Measurements from ENCODE around the gene CTBP1.

Gene CTBP1

DNA sequence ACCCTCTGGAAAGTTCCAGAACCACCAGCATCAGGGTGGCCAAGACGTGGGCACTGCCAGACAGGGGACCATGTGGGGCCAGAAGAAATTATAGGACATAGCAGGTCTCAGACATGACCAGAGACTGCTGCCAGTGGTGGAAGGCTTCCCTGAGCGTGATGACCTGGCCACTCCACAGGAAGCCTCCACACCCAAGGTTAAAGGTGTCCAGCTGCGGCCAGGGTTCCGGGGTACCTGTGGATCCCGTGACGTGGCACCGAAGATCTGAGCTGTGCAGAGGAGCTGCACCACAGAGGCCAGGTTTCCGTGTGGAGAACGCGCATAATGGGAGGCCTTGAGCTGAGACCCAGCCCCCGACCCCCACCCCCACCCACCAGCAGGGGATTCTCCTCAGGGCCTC lies 16.4 kb upstream of the CTBP1 start:
- no peaks in the 10 kb centered on the region for H3K9me3 Mint-ChIP-seq
- H3K4me1 Mint-ChIP-seq, result peaks cover 30% of the 10 kb centered on the region
- no peak overlapping the region for H3K27ac Mint-ChIP-seq
- no peak for ATAC-seq
- DNase-seq (ENCODE audit: low spot score in 2 of 2), result no peak
- H3K4me3 Mint-ChIP-seq, result no peak overlapping the region
- no peaks in the 10 kb centered on the region for H3K36me3 Mint-ChIP-seq

DNA sequence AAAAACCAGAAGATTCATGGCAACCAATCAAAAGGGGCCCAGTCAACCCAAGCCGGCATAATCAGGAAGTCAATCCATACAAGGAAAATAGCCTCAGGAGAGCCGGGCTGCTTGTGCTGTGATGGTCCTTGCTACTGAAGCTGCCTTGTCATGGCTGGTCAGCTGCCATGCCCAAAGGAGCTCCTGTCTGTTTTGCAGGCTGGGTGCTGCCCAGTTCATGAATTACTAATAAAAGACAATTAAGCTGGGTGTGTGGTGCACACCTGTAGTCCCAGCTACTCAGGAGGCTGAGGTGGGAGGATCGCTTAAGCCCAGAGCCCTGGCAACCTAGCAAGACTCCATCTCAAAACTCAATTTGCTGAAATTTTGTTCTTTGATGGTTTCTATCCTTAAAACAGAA lies 16.0 kb upstream of the CTBP1 start:
- DNase-seq (ENCODE audit: low spot score in 2 of 2) (no peak), ATAC-seq (no peak)
- no peaks in the 10 kb centered on the region for H3K36me3 Mint-ChIP-seq
- no peak overlapping the region for H3K27ac Mint-ChIP-seq
- no peak overlapping the region for H3K4me3 Mint-ChIP-seq
- H3K4me1 Mint-ChIP-seq, result peaks cover 34% of the 10 kb centered on the region
- H3K9me3 Mint-ChIP-seq, result no peaks in the 10 kb centered on the region

DNA sequence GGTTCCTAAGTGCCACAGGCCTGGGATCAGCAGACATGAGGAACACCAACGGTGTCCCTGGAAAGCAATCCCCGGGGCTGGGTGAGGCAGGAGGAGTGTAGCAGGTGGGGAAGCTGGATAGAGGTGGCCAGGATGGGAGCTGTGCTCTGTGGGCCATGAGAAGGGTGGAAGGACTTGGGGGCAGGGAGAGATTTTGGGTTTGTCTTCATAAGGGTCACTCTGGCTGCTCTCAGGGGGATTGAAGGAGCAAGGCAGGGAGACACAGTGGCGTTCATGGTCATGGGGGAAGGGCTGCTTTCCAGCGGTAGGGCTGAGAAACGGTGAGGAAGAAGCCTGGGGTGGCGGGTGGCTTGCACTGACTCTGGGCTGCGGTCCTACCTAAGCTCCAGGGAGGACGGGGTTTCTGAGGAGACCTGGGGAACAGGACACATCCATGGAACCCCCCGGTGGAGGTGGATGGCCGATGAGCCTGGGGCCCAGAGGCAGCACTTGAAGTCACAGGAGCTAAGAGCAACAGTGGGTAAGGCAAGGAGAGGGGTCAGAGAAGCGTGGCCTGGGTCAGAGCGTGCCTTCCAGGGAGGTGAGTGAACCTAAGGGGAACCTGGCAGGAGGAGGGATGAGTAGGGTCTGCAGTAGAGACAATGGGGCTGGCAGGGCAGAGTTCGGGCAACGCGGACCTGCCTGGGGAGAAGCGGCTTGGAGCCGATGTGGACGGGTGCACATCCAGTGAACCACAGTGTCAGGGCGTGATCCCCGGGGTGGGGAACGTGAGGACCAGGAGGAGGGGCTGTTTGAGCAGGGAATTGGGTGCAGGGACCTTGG lies 12.4 kb upstream of the CTBP1 start:
- Mint-ChIP-seq H3K27ac (peak overlapping the region; percentile 64), H3K9me3 (no peaks in the 10 kb centered on the region), H3K36me3 (no peaks in the 10 kb centered on the region), H3K4me3 (no peak overlapping the region), H3K4me1 (peaks cover 28% of the 10 kb centered on the region)
- DNase-seq (ENCODE audit: low spot score in 2 of 2) (no peak), ATAC-seq (no peak)

DNA sequence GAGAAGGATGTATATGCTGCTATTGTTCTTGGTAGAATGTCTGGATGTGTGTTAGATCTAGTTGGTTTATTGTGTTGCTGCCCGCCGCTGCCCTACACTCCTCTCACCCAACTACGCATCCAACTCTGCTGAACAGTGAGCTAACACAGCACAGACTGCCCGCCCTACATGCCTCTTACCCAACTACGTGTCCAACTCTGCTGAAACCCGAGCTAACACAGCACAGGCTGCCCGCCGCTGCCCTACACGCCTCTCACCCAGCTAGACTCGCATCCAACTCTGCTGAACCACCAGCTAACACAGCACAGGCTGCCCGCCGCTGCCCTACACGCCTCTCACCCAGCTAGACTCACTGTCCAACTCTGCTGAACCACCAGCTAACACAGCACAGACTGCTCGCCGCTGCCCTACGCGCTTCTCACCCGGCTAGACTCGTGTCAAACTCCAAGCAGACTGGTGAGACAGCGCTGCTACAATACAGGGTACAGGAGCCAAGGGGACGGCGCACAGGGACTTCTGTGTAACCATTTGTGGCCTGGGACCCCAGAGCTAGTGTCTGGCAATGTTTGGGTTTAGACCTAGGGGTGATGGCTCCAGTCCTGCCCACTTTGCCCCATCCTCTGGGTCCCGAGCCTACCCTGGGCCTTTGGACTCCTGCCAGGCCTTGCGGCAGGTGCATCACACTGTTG lies 11.6 kb upstream of the CTBP1 start:
- DNase-seq (ENCODE audit: low spot score in 2 of 2) (no peak), ATAC-seq (no peak)
- Mint-ChIP-seq H3K9me3 (no peaks in the 10 kb centered on the region), H3K4me3 (no peak overlapping the region), H3K27ac (peak overlapping the region; percentile 64), H3K4me1 (peaks cover 34% of the 10 kb centered on the region), H3K36me3 (no peaks in the 10 kb centered on the region)

DNA sequence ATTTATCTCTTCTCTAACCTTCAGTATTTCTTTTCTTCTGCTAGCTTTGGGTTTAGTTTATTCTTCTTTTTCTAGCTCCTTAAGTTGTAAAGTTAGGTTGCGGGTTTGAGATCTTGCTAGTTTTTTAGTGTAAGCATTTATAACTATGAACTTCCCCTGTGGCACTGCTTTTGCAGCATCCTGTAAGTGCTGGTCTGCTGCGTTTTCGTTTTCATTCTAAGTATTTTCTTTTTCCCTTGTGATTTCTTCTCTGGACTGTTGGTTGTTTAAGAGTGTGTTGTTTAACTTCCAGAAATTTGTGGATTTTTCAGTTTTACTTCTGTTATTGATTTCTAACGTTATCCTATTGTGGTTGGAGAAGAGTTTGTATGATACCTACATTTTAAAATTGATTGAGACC lies 11.0 kb upstream of the CTBP1 start:
- Mint-ChIP-seq H3K27ac (peak overlapping the region; percentile 6), H3K9me3 (no peaks in the 10 kb centered on the region), H3K4me1 (peaks cover 37% of the 10 kb centered on the region), H3K4me3 (no peak overlapping the region), H3K36me3 (no peaks in the 10 kb centered on the region)
- DNase-seq (ENCODE audit: low spot score in 2 of 2) (no peak), ATAC-seq (no peak)

DNA sequence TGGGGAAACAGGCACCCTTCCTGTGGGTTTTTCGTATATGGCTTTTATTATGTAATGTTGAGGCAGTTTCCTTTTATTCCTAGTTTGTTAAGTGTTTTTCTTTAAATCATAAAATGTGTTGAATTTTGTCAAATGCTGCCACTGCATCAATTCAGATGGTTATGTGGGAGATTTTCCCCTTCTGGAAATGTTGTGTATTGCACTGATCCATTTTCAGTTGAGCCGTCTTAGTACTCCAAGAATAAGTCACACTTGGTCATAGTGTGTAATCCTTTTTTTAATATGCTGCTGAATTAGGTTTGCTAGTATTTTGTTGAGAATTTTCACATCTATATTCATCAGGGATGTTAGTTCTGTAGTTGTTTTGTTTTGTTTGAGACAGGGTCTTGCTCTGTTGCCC lies 9.5 kb upstream of the CTBP1 start:
- Mint-ChIP-seq H3K36me3 (no peaks in the 10 kb centered on the region), H3K4me1 (peaks cover 52% of the 10 kb centered on the region), H3K4me3 (no peak overlapping the region), H3K27ac (peak overlapping the region; percentile 46), H3K9me3 (no peaks in the 10 kb centered on the region)
- DNase-seq (ENCODE audit: low spot score in 2 of 2) (no peak), ATAC-seq (peak; percentile 68)

DNA sequence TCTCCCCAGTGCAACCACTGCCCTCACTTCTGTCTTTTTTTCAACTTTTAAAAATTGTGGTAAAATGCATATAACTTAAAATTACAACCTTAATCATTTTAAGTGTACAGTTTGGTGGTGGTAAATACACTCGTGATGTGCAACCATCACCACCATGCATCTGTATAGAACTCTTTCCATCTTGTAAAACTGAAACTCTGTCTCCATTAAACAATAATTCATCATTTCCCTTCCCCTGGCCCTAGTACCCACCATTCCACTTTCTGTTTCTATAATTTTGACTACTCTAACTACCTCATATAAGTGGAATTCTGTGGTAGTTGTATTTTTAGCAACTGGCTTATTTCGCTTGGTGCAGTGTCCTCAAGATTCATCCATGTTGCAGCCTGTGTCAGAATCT lies 6.8 kb upstream of the CTBP1 start:
- no peak overlapping the region for H3K4me3 Mint-ChIP-seq
- ATAC-seq, result peak; percentile 72
- no peak overlapping the region for H3K27ac Mint-ChIP-seq
- H3K4me1 Mint-ChIP-seq, result peaks cover 68% of the 10 kb centered on the region
- DNase-seq (ENCODE audit: low spot score in 2 of 2), result no peak
- no peaks in the 10 kb centered on the region for H3K9me3 Mint-ChIP-seq
- peaks cover 10% of the 10 kb centered on the region for H3K36me3 Mint-ChIP-seq

DNA sequence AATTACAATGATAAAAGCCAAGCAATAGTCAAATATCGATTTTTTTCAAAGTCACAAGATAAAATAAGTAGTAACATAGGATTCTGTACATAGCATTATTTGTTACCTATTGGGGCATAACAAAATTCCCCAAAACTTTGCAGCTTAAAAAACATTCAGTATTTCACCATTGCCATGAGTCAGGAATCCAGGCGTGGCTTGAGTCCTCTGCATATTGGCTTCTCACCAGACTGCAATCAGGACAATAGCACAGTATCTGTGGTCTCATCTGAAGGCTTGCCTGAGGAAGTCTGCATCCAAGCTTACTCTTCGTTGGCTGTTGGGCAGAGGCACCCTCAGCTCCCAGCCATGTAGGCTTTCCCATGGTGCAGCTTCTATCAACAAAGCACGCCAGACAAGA lies 6.2 kb upstream of the CTBP1 start:
- H3K4me3 Mint-ChIP-seq, result no peak overlapping the region
- H3K36me3 Mint-ChIP-seq, result peaks cover 16% of the 10 kb centered on the region
- ATAC-seq, result no peak
- no peak overlapping the region for H3K27ac Mint-ChIP-seq
- DNase-seq (ENCODE audit: low spot score in 2 of 2), result no peak
- no peaks in the 10 kb centered on the region for H3K9me3 Mint-ChIP-seq
- peaks cover 68% of the 10 kb centered on the region for H3K4me1 Mint-ChIP-seq

DNA sequence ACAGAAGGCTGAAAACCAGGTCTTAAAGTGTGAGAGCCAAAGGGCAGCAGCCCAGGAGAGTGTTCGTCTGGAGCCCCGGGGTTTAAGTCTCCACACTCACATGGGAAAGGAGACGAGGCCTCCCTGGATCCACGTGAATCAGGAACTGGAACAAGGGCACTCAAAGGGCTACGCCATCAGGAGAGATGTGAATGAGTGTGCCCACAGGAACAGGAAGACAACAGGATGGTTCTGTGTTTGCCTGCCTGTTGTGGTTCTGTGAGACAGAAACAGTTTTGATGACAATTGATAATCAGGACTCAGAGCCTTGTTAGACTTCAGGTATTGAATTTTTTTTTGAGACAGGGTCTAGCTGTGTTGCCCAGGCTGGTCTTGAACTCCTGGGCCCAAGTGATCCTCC lies 4.9 kb upstream of the CTBP1 start:
- H3K4me1 Mint-ChIP-seq, result peaks cover 68% of the 10 kb centered on the region
- ATAC-seq (no peak), DNase-seq (ENCODE audit: low spot score in 2 of 2) (no peak)
- H3K27ac Mint-ChIP-seq, result peak overlapping the region; percentile 92
- peak overlapping the region; percentile 34 for H3K4me3 Mint-ChIP-seq
- no peaks in the 10 kb centered on the region for H3K9me3 Mint-ChIP-seq
- peaks cover 24% of the 10 kb centered on the region for H3K36me3 Mint-ChIP-seq

DNA sequence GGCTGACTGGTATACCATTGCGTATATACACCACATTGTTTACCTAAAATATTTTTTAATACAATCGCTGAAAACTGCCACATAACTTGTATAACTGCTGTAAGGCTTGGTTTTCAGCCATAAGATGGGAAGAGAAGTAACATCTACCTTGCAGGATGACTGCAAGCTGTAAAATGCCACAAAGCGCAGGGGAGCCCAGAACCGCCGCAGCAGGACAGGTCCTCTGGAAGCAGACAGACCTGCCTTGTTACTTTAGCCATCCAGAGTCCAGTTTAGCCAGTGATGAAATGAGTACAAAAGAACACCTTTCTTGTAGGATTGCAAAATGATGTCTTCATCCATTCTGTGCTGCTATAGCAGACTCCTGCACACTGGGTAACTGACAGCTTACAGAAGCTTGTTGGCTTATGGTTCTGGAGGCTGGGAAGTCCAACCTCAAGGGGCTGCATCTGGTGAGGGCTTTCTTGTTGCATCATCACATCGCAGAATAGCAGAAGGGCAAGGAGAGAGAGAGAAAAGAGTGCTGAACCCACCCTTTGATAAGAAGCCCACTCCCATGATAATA lies 4.1 kb upstream of the CTBP1 start:
- H3K4me1 Mint-ChIP-seq, result peaks cover 63% of the 10 kb centered on the region
- no peaks in the 10 kb centered on the region for H3K9me3 Mint-ChIP-seq
- ATAC-seq (no peak), DNase-seq (ENCODE audit: low spot score in 2 of 2) (no peak)
- H3K36me3 Mint-ChIP-seq, result peaks cover 24% of the 10 kb centered on the region
- H3K4me3 Mint-ChIP-seq, result peak overlapping the region; percentile 34
- peak overlapping the region; percentile 92 for H3K27ac Mint-ChIP-seq

DNA sequence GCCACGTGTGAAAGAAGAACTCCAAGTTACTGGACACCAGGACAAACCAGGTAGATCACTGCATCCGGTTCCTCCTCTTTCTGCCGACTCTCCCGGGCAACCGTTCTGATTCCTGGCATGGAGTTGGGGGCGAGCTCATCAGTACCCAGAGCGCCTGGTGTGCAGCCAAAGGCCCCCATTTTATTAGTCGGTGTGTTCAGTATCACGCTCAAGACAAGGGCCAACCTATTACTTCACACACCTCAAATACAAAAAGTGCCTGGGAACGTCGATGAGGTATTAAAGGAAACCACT lies 2.8 kb upstream of the CTBP1 start:
- H3K27ac Mint-ChIP-seq, result peak overlapping the region; percentile 97
- H3K4me1 Mint-ChIP-seq, result peaks cover 70% of the 10 kb centered on the region
- peaks cover 37% of the 10 kb centered on the region for H3K36me3 Mint-ChIP-seq

DNA sequence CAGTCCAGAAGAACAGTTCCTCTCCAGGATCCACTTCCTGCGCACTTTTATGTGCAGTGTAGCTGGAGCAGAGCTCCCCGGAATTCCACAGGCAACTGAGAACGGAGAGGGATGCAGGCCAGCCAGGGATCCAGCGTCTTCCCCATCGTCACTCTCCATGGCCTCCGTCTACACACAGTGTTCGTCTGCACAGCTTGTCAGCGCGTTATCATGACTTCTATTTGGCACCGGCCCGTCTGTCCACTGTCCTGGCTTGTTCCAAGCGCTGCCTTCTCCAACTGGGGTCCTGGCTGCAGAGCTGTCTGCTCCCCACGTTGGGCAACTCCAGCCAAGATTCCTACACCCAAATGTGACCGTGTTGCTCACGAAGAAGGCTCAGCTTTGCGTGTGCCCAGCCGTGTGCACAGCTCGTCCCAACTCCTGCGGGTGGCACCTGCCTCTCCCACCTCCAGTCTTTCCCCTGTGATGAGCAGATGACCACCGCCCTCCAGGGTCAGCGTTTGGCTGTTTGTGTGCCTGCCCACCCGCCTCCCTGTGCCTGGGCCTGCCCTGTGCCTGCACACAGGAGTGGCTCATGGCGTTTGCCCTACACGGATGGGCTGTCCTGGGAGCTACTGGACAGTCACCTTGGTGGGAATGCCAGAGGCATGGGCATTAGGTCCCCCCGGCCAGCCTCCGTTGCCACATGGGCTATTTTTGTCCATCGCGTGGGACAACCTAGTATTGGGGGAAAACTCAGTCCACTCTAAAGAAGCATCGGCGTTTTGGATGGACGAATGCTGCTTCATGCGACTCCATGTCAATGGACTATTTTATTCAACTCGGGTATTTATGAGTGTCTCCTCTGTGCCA lies 2.2 kb upstream of the CTBP1 start:
- Mint-ChIP-seq H3K9me3 (no peaks in the 10 kb centered on the region), H3K36me3 (peaks cover 43% of the 10 kb centered on the region), H3K27ac (peak overlapping the region; percentile 97), H3K4me3 (peak overlapping the region; percentile 86), H3K4me1 (peaks cover 75% of the 10 kb centered on the region)
- ATAC-seq (no peak), DNase-seq (ENCODE audit: low spot score in 2 of 2) (no peak)

More for the DNA sequence above, 2.8 kb upstream of the CTBP1 start:
- DNase-seq (ENCODE audit: low spot score in 2 of 2), result no peak
- no peak for ATAC-seq
- Mint-ChIP-seq H3K4me3 (peak overlapping the region; percentile 86), H3K9me3 (no peaks in the 10 kb centered on the region)

DNA sequence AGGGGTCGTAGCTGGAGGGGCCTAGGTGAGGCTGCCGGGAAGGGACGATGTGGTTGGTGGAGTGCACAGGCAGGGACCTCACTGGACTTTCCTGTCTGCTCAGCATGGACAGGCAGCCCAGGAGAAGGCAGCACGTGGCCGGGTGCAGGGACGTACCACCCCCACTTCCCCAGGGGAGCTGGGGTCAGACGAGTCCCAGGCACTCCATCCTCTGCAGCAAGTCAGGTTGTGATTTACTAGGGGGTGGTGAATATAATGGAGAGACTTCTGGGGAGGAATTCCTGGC lies 1.5 kb upstream of the CTBP1 start:
- no peak for DNase-seq (ENCODE audit: low spot score in 2 of 2)
- Mint-ChIP-seq H3K9me3 (no peaks in the 10 kb centered on the region), H3K4me1 (peaks cover 76% of the 10 kb centered on the region), H3K4me3 (peak overlapping the region; percentile 86), H3K27ac (peak overlapping the region; percentile 97), H3K36me3 (peaks cover 46% of the 10 kb centered on the region)
- ATAC-seq, result no peak

DNA sequence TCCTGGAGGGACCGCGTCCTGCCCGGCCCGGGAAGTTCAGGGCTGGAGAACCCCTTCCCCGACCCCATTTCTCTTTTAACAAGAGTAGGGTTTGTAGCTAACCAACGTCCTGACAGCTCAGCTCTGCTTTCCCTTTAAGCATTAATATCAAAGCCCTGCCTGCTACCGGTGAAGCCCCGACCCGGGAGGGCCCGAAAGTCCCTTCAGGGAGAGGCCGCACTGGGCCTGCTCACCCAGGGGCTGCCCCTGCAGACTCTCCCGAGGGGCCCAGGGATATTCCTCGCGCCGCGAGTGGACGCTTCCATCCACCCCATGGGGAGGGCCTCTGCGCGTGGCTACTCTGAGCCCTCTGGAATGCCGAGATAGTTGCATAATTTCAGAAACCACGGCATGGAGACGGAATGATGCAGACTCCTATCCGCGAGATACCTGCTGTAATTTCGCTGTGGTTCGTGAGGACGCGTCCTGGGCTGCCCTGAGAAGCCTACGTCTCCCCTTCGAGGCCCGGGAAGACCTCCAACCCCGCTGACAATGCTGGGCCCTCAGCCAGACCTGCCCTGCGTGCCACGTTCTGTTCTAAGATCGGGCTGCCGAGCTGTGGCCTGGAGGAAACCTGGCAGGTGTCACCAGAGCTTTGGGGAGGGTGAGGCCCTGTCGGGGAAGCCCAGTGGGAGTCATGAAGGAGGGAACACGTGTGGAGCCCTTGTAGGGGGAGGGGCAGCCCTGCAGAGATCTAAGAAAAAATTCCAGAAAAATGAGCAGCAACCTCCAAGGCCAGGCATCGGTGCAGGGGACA lies 999 bp upstream of the CTBP1 start:
- peak overlapping the region; percentile 86 for H3K4me3 Mint-ChIP-seq
- ATAC-seq (peak; percentile 4), DNase-seq (ENCODE audit: low spot score in 2 of 2) (peak; percentile 49 to 83)
- H3K36me3 Mint-ChIP-seq, result peaks cover 46% of the 10 kb centered on the region
- peaks cover 78% of the 10 kb centered on the region for H3K4me1 Mint-ChIP-seq
- peak overlapping the region; percentile 97 for H3K27ac Mint-ChIP-seq
- H3K9me3 Mint-ChIP-seq, result no peaks in the 10 kb centered on the region
